SKM-1 (cell line): Measurements from ENCODE around the gene C9orf152.
A peak's percentile ranks its signal among the peaks of the same experiment; 100 is the strongest.

Source experiments
- DNase-seq: peaks from one replicate; lab custom pipeline; 2025; ENCODE audit not compliant: unreplicated experiment; lab: John Stamatoyannopoulos, UW

Gene C9orf152

GRCh38 chr9:110183208-110184145 lies 24.5 kb downstream of the C9orf152 start:
- peak; percentile 34 for DNase-seq

- DNase-seq = no peak
Observed at GRCh38 chr9:110180511-110181434, 27.2 kb downstream of the C9orf152 start.

GRCh38 chr9:110179734-110180133 lies 28.2 kb downstream of the C9orf152 start:
- no peak for DNase-seq

GRCh38 chr9:110178281-110178680 lies 29.7 kb downstream of the C9orf152 start:
- DNase-seq = no peak

- no peak for DNase-seq
Observed at GRCh38 chr9:110175275-110175968, 32.5 kb downstream of the C9orf152 start.

DNA sequence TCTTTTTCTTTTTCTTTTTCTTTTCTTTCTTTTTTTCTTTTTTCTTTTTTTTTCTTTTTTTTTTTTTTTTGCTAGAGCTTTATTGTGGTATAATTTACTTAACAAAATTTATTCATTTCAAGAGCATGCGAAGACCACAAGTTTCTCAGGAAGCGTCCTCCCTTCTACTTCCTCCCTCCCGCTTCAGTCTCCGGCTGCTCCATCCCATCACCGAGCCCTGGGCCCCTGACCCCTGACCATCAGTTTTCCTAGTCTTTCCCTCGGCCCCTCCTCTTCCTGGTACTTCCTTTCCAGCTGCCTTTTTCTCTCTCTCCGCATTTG lies 34.7 kb downstream of the C9orf152 start:
- DNase-seq = no peak

GRCh38 chr9:110170357-110171257 lies 37.4 kb downstream of the C9orf152 start:
- DNase-seq = peak; percentile 3

GRCh38 chr9:110168486-110168885 lies 39.5 kb downstream of the C9orf152 start:
- no peak for DNase-seq

DNA sequence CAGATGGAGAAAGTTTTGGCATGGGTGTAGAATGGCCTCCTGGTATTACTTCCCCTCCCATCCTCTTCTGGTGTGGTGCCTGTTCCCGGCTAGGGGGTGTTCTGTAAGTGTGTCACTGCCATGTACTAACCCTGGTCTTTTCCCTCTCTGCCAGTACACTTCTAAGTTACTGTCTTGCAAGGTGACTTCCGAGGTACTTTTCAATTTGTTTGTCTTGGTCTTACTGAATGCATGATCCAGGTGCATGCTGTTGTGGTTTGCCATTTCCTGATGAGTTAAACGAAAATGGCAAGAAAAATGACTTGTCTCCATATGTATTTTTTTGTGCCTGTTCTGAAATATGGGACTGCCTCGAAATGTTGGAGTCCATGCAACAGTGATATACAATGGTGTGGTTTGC lies 46.0 kb downstream of the C9orf152 start:
- DNase-seq = no peak

DNA sequence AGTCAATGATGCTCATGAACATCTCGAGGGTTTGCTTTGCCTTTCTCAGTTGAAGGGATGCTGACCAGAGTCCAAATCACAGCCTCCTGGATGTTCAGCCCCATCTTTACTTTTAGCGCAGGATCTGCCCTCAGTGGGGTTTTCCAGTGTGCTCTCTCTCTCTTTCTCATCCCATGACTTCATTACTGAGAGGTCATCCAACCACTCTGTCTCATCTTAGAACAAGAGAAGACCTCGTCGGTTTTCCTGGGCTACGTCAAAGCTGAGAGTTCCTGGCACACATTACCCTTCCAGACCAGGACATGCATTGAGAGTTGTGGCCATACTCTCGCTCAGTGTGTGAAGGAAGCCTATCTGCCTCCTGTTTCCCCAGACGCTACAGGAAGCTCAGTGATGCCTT lies 47.3 kb downstream of the C9orf152 start:
- no peak for DNase-seq

DNA sequence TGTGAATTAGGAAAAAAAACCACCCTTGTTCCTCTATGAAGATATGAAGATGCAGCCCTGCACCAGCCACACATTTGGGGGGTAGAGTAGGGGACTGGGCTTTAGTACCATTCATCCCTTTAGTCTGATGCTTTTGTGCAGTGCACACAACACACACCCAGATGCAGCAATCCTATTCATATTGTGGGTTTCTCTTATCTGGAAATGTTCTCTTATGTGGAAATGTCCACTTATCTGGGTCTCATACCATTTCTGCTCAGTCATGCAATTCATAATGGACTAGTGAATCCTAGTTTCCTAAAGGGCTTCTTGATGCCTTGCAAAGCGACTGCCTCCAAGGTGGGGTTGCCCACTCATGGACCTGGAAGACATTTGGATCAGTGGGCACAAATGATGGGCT lies 47.8 kb downstream of the C9orf152 start:
- no peak for DNase-seq

GRCh38 chr9:110157823-110158664 lies 49.9 kb downstream of the C9orf152 start:
- no peak for DNase-seq

DNA sequence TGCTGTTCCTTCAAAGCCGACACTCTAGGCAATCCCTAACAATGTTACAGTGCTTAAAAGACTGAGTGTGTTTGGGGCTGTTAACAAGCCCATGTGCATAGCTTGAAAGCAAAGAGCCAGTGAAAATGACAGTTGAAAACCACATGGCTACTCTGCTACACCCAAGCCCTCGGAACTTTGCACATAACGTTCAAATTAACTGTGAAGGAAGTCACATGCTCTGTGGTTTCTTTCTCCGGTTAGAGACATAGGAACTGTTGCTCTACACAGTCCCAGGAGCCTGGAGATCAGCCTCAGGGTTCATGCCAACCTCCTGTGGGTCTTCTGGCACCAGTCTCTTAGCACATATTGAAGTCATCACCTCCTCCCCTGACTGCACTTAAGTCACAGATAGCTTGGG lies 51.1 kb downstream of the C9orf152 start:
- peak; percentile 43 for DNase-seq

- DNase-seq = no peak
Observed at GRCh38 chr9:110156416-110156815, 51.5 kb downstream of the C9orf152 start.

DNA sequence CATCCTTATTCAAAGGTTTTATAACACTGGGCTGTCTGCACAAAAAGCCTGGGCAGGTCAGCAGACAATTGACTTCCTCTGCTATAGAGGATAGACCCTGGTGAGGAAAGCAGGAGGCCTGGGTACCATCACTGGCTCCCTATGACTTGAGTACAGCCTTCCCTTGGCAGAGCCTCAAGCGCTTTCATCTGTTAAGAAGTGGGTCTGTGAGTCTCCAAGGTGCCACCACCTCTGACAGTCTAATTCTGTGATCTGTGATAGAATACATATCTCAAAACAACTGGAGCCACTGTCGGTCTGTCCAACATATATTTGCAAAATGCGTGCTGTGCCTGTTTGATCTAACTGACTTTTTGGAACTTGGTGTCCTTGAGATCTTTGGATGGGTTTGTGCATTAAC lies 52.2 kb downstream of the C9orf152 start:
- no peak for DNase-seq

DNA sequence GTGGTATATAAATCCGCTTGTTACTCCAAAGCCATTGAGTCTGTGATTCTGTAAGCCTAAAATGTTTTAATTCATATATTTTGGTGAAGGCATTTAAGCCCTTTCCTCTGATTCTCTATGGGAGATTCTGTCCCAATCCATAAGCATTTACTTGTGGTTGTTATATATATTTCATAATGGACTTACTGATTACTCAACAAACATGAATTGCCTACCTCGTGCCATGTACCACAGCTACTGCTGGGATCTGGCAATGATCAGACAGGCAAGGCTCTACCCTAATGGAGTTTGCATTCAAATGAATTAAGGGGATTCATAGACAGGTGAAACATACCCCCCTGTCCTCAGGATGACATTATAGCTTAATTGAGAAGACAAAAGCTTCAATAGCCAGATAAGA lies 54.5 kb downstream of the C9orf152 start:
- no peak for DNase-seq

DNA sequence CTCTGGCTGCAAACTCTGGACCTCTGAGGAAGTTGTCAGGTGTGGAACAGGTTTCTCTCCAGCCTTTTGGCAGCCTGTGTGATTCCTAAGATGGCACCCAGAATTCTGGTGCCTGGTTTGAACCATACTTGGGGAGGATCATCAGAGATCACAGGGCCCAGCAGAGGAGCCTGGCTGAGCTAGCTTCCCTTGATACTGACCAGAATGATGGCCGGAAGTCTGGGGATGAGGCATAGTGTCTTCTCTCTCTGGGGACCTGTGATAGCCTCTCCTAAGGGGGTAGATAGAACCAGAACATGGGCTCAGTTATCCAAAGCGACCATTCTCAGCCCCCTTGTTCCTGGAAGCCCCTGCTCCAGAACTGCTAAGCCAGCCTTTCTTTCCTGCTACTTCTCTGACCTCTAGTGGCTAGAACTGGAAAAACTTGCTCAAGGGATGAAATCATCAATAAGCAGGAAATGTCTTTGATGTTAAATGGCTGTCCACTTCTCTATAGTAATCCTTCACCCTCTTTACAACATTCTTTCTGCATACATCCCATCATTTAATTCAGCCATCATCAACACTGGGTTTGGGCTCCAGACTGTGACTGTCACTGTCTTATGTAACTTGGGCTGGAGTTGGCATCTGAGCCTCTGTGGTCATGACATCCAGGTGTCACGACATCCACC lies 55.1 kb downstream of the C9orf152 start:
- DNase-seq = no peak
